Neural cell (in vitro differentiated cells): ENCODE results near the gene LRRC56. TPM values are rescaled to one million over a fixed set of nuclear protein-coding genes. Genes with fewer than 3 reads are reported as not detected.

Experiments
- H2AFZ ChIP-seq: fragments of 200-600, 300-800 bp; sonication (generic), shearing (Covaris generic); 2 replicates; pipeline ENCODE4 v1.6.0; 2014; ENCODE audit warnings: low read depth, mild to moderate bottlenecking, antibody characterized with exemption, low read length, moderate library complexity
- H3F3A ChIP-seq: fragments of 200-600 bp; shearing (Covaris generic); 2 replicates; pipeline ENCODE4 v1.6.1; 2016; ENCODE audit warnings: mild to moderate bottlenecking, moderate library complexity, mixed read lengths, antibody characterized with exemption, low read length; ENCODE audit not compliant: insufficient read depth, poor library complexity, severe bottlenecking
- H3K27ac ChIP-seq: fragments of 200-600, 300-800 bp; sonication (generic), shearing (Covaris generic); 2 replicates; pipeline ENCODE4 v1.5.1; 2014; ENCODE audit warnings: mild to moderate bottlenecking, low read length, moderate library complexity
- H3K27me3 ChIP-seq: fragments of 300-800, 200-600 bp; sonication (generic), shearing (Covaris generic); 2 replicates; pipeline ENCODE4 v1.6.0; 2014; ENCODE audit warnings: mild to moderate bottlenecking, low read depth, low read length, moderate library complexity; ENCODE audit not compliant: insufficient read depth
- H3K36me3 ChIP-seq: fragments of 300-800, 200-600 bp; sonication (generic), shearing (Covaris generic); 2 replicates; pipeline ENCODE4 v1.5.1; 2014; ENCODE audit warnings: mild to moderate bottlenecking, antibody characterized with exemption, low read length, moderate library complexity; ENCODE audit not compliant: insufficient read depth
- H3K4me2 ChIP-seq: fragments of 300-800, 200-600 bp; sonication (generic), shearing (Covaris generic); 2 replicates; pipeline ENCODE4 v1.6.0; 2014; ENCODE audit warnings: mild to moderate bottlenecking, low read length
- H3K4me3 ChIP-seq: fragments of 300-800, 200-600 bp; sonication (generic), shearing (Covaris generic); 2 replicates; pipeline ENCODE4 v1.5.1; 2014; ENCODE audit warnings: mild to moderate bottlenecking, low read length, moderate library complexity
- H3K79me2 ChIP-seq: fragments of 200-600 bp; shearing (Covaris generic); replicated peaks from 2 replicates; pipeline ENCODE4 v1.6.0; 2014; ENCODE audit warnings: mild to moderate bottlenecking, low read length, moderate library complexity; ENCODE audit not compliant: insufficient read depth
- H3K9ac ChIP-seq: fragments of 300-800, 200-600 bp; sonication (generic), shearing (Covaris generic); 2 replicates; pipeline ENCODE4 v1.6.1; 2016; ENCODE audit warnings: mild to moderate bottlenecking, low read length, mixed read lengths
- H3K9me2 ChIP-seq: fragments of 200-600 bp; shearing (Covaris generic); 2 replicates; pipeline ENCODE4 v1.6.1; 2016; ENCODE audit warnings: mild to moderate bottlenecking, low read length, mixed read lengths; ENCODE audit not compliant: insufficient read depth
- H3K9me3 ChIP-seq: fragments of 200-600, 300-800 bp; sonication (generic), shearing (Covaris generic); 2 replicates; pipeline ENCODE4 v1.6.1; 2016; ENCODE audit warnings: mild to moderate bottlenecking, mixed run types, low read length, moderate library complexity, mixed read lengths
- H4K20me1 ChIP-seq: fragments of 200-600 bp; shearing (Covaris generic); 2 replicates; pipeline ENCODE4 v1.6.1; 2016; ENCODE audit warnings: mild to moderate bottlenecking, mixed run types; ENCODE audit not compliant: insufficient read depth
- CTCF ChIP-seq: fragments of 450-650 bp; IDR thresholded peaks from 2 replicates; pipeline ENCODE4 v1.5.1; 2014; ENCODE audit warnings: antibody characterized with exemption, mild to moderate bottlenecking, moderate library complexity; ENCODE audit not compliant: poor library complexity, severe bottlenecking
- EP300 ChIP-seq: fragments of 450-650 bp; conservative IDR thresholded peaks from 2 replicates; pipeline ENCODE4 v1.6.1; 2014; ENCODE audit warnings: antibody characterized with exemption, mild to moderate bottlenecking, moderate library complexity; ENCODE audit not compliant: poor library complexity, severe bottlenecking
- EZH2 ChIP-seq: fragments of 200-600, 300-800 bp; shearing (Covaris generic), sonication (generic); IDR thresholded peaks from 2 replicates; pipeline ENCODE4 v1.6.1; 2014; ENCODE audit warnings: antibody characterized with exemption, low read length, borderline replicate concordance, mild to moderate bottlenecking; ENCODE audit not compliant: insufficient read depth, poor library complexity, severe bottlenecking
- MXI1 ChIP-seq: fragments of 450-650 bp; conservative IDR thresholded peaks from 2 replicates; pipeline ENCODE4 v1.6.1; 2014; ENCODE audit warnings: antibody characterized with exemption, mild to moderate bottlenecking; ENCODE audit not compliant: poor library complexity, severe bottlenecking
- POLR2AphosphoS5 ChIP-seq: IDR thresholded peaks from 2 replicates; pipeline ENCODE4 v1.6.1; 2012
- RAD21 ChIP-seq: fragments of 450-650 bp; conservative IDR thresholded peaks from 2 replicates; pipeline ENCODE4 v1.6.1; 2014; ENCODE audit warnings: antibody characterized with exemption, mild to moderate bottlenecking, moderate library complexity
- REST ChIP-seq: IDR thresholded peaks from 2 replicates; pipeline ENCODE4 v1.6.1; 2012; ENCODE audit warnings: borderline replicate concordance
- SMC3 ChIP-seq: fragments of 450-650 bp; conservative IDR thresholded peaks from 2 replicates; pipeline ENCODE4 v1.6.1; 2014; ENCODE audit warnings: antibody characterized with exemption, mild to moderate bottlenecking, moderate library complexity; ENCODE audit not compliant: poor library complexity
- TAF1 ChIP-seq: IDR thresholded peaks from 2 replicates; pipeline ENCODE4 v1.6.1; 2012; ENCODE audit warnings: low read depth
- polyA plus RNA-seq: library from polyadenylated mRNA; depleted of rRNA; stranded (reverse); fragments of >200 nt; gene quantifications from 2 replicates; pipeline ENCODE4 v1.2.3, GENCODE V29; 2014

Gene LRRC56
- polyA plus RNA-seq, 1 donor from 2014 or later: 0.76 TPM

- H3K4me3 ChIP-seq: no peak overlapping the region
- no peaks in the 10 kb centered on the region for H3K9me2 ChIP-seq
- no peak overlapping the region for H3K27ac ChIP-seq
- no peaks in the 10 kb centered on the region for H3F3A ChIP-seq
- H2AFZ ChIP-seq: no peak overlapping the region
- no peaks in the 10 kb centered on the region for H3K27me3 ChIP-seq
- no peak overlapping the region for H3K4me2 ChIP-seq
- H3K36me3 ChIP-seq: peaks cover 4% of the 10 kb centered on the region
- no peaks in the 10 kb centered on the region for H3K79me2 ChIP-seq
- H3K9ac ChIP-seq: no peak overlapping the region
- TF ChIP-seq TAF1 (no peak), REST (no peak), POLR2AphosphoS5 (no peak), CTCF (no peak), EP300 (no peak), RAD21 (no peak), EZH2 (no peak), SMC3 (no peak), MXI1 (no peak)
- no peaks in the 10 kb centered on the region for H4K20me1 ChIP-seq
- H3K9me3 ChIP-seq: no peaks in the 10 kb centered on the region
Observed at GRCh38 chr11:598005-598680, 60.8 kb downstream of the LRRC56 start.

- no peaks in the 10 kb centered on the region for H3F3A ChIP-seq
- no peak overlapping the region for H3K4me3 ChIP-seq
- no peaks in the 10 kb centered on the region for H3K36me3 ChIP-seq
- no peaks in the 10 kb centered on the region for H3K9me2 ChIP-seq
- no peaks in the 10 kb centered on the region for H3K27me3 ChIP-seq
- no peak overlapping the region for H3K4me2 ChIP-seq
- H3K27ac ChIP-seq: no peak overlapping the region
- TF ChIP-seq RAD21: no peak
- no peak for TF ChIP-seq MXI1
- no peak for TF ChIP-seq TAF1
- no peak for TF ChIP-seq POLR2AphosphoS5
- no peak for TF ChIP-seq REST
- no peak for TF ChIP-seq EZH2
- no peak for TF ChIP-seq EP300
- TF ChIP-seq SMC3: no peak
- TF ChIP-seq CTCF: no peak
- no peaks in the 10 kb centered on the region for H3K9me3 ChIP-seq
- H3K79me2 ChIP-seq: no peaks in the 10 kb centered on the region
- H2AFZ ChIP-seq: no peak overlapping the region
- no peak overlapping the region for H3K9ac ChIP-seq
- no peaks in the 10 kb centered on the region for H4K20me1 ChIP-seq
Observed at GRCh38 chr11:601573-602245, 64.4 kb downstream of the LRRC56 start.
